ENCODE results near the gene GPR153. TPM values are rescaled to one million over a fixed set of nuclear protein-coding genes. Genes with fewer than 3 reads are reported as not detected.

Gene GPR153
- polyA plus RNA-seq, 1 experiment = 4.7 TPM

- Histone ChIP-seq H3K4me3 (ENCODE audit: low read depth, low read length) (no peak overlapping the region), H3K27ac (ENCODE audit: low read depth, low read length) (no peak overlapping the region), H3K9me3 (ENCODE audit: control insufficient read depth, insufficient read depth, low read length) (no peaks in the 10 kb centered on the region; the same call in 1 of the 2 replicates), H3K27me3 (ENCODE audit: control insufficient read depth, insufficient read depth, low read length) (no peaks in the 10 kb centered on the region)
- POLR2A ChIA-PET = no interaction called here
- CTCF ChIA-PET = no interaction called here
- DNase-seq (ENCODE audit: low read depth, low spot score) = peak; percentile 13
- TF ChIP-seq, protein P1, sequence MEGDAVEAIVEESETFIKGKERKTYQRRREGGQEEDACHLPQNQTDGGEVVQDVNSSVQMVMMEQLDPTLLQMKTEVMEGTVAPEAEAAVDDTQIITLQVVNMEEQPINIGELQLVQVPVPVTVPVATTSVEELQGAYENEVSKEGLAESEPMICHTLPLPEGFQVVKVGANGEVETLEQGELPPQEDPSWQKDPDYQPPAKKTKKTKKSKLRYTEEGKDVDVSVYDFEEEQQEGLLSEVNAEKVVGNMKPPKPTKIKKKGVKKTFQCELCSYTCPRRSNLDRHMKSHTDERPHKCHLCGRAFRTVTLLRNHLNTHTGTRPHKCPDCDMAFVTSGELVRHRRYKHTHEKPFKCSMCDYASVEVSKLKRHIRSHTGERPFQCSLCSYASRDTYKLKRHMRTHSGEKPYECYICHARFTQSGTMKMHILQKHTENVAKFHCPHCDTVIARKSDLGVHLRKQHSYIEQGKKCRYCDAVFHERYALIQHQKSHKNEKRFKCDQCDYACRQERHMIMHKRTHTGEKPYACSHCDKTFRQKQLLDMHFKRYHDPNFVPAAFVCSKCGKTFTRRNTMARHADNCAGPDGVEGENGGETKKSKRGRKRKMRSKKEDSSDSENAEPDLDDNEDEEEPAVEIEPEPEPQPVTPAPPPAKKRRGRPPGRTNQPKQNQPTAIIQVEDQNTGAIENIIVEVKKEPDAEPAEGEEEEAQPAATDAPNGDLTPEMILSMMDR (IDR thresholded peaks at IDR 0.05; ENCODE audit: low read depth, low read length) = no peak
Observed at GRCh38 chr1:6273380-6273891, 12.5 kb upstream of the GPR153 start.

GRCh38 chr1:6272868-6273267, 12.0 kb upstream of the GPR153 start:
- Histone ChIP-seq H3K27me3 (ENCODE audit: control insufficient read depth, insufficient read depth, low read length) (no peaks in the 10 kb centered on the region), H3K9me3 (ENCODE audit: control insufficient read depth, insufficient read depth, low read length) (no peaks in the 10 kb centered on the region; the same call in 1 of the 2 replicates), H3K4me3 (ENCODE audit: low read depth, low read length) (no peak overlapping the region), H3K27ac (ENCODE audit: low read depth, low read length) (no peak overlapping the region)
- ChIA-PET POLR2A (no interaction called here), CTCF (no interaction called here)
- no peak for DNase-seq (ENCODE audit: low read depth, low spot score)
- TF ChIP-seq, protein P1 (IDR thresholded peaks at IDR 0.05; ENCODE audit: low read depth, low read length) = peak; percentile 23; the same call in 1 of the 2 replicates

DNA sequence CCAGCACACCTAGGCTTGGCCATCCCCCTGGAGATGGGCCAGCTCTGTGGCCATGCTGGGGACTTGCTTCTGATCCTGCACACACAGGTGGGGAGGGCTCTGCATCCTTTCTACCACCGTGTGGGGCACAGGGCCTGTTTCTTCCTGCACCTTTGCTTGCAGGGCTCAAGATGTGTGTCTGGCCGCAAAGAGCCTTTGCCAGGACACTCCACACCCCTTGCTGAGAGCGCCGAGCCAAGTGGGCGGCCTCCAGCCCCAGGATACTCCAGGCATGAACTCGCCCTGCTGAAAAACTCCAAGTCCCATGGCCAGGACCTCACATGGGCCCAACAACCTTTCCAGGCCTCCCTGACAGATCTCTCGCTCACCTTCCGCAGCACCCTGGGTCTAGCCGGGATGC, 11.6 kb upstream of the GPR153 start:
- DNase-seq (ENCODE audit: low read depth, low spot score) = no peak
- ChIA-PET CTCF (no interaction called here), POLR2A (no interaction called here)

DNA sequence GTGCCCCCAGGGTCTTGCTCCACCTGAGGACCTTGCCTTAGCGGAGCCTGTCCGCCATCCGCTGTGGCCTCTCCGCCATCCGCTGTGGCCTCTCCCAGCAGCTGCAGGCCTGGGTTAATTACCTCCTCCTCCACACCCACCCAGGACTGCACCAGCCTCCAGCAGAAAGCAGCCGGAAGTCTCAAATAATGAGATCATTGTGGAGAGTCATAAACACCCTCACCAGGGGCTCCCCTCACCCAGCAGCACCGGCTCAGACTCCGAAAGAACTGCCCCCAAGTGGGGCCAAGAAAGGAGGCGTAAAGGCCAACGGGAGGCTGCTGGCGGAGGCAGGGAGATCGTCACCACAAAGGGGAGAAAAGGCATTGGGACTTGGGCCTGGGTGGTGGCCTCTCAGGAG, 10.7 kb upstream of the GPR153 start:
- TF ChIP-seq, protein P1 (IDR thresholded peaks at IDR 0.05; ENCODE audit: low read depth, low read length) = no peak
- DNase-seq (ENCODE audit: low read depth, low spot score) = no peak
- H3K27me3 ChIP-seq (ENCODE audit: control insufficient read depth, insufficient read depth, low read length) = no peaks in the 10 kb centered on the region
- H3K9me3 ChIP-seq (ENCODE audit: control insufficient read depth, insufficient read depth, low read length) = no peaks in the 10 kb centered on the region; the same call in 1 of the 2 replicates
- POLR2A ChIA-PET = no interaction called here
- no peak overlapping the region for H3K27ac ChIP-seq (ENCODE audit: low read depth, low read length)
- no peak overlapping the region for H3K4me3 ChIP-seq (ENCODE audit: low read depth, low read length)
- CTCF ChIA-PET = interaction anchor here (1.9 kb wide), 1 partner anchor 25 kb away, joined by 6 read pairs; no protein-coding TSS in a partner anchor

More for the DNA sequence above, 11.6 kb upstream of the GPR153 start:
- Histone ChIP-seq H3K4me3 (ENCODE audit: low read depth, low read length) (no peak overlapping the region), H3K27me3 (ENCODE audit: control insufficient read depth, insufficient read depth, low read length) (no peaks in the 10 kb centered on the region), H3K9me3 (ENCODE audit: control insufficient read depth, insufficient read depth, low read length) (no peaks in the 10 kb centered on the region; the same call in 1 of the 2 replicates), H3K27ac (ENCODE audit: low read depth, low read length) (no peak overlapping the region)
- TF ChIP-seq, protein P1 (IDR thresholded peaks at IDR 0.05; ENCODE audit: low read depth, low read length) = no peak

DNA sequence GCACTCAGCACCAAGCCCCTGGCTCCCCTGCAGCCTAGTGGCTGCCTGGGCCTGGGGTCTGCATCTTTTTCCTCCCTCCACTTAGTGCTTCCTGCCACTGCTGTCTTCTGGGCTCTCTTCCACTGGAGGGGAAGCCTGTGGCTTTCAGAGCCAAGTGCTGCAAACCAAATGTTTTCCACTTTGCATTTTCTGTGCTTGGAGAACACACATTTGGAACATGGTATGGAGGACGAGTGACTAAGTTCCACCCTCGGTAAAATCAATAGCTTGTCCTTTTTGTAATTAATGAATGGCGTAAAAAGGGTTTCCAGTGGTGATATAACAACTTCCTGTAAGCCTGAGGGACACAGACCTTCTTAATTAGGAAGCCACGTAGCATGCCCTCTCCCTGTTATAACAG, 10.1 kb upstream of the GPR153 start:
- TF ChIP-seq, protein P1 (IDR thresholded peaks at IDR 0.05; ENCODE audit: low read depth, low read length) = no peak
- no peak overlapping the region for H3K4me3 ChIP-seq (ENCODE audit: low read depth, low read length)
- no peaks in the 10 kb centered on the region for H3K27me3 ChIP-seq (ENCODE audit: control insufficient read depth, insufficient read depth, low read length)
- DNase-seq (ENCODE audit: low read depth, low spot score) = no peak
- no peaks in the 10 kb centered on the region; the same call in 1 of the 2 replicates for H3K9me3 ChIP-seq (ENCODE audit: control insufficient read depth, insufficient read depth, low read length)
- ChIA-PET CTCF (interaction anchor here (1.9 kb wide), 1 partner anchor 24 kb away, joined by 6 read pairs; no protein-coding TSS in a partner anchor), POLR2A (no interaction called here)
- no peak overlapping the region for H3K27ac ChIP-seq (ENCODE audit: low read depth, low read length)
